ENCODE measurements around the gene UMODL1.

UMODL1 gene

GRCh38 chr21:42189431-42189830 lies 118.3 kb downstream of the UMODL1 start:
- Mint-ChIP-seq H3K36me3 (no peaks in the 10 kb centered on the region), H3K4me3 (no peak overlapping the region), H3K4me1 (peaks cover 85% of the 10 kb centered on the region), H3K27ac (no peak overlapping the region), H3K27me3 (no peaks in the 10 kb centered on the region), H3K9me3 (no peaks in the 10 kb centered on the region)

GRCh38 chr21:42189860-42190485 lies 118.9 kb downstream of the UMODL1 start:
- peak overlapping the region; percentile 66 for H3K27ac Mint-ChIP-seq
- no peaks in the 10 kb centered on the region for H3K36me3 Mint-ChIP-seq
- H3K9me3 Mint-ChIP-seq, result no peaks in the 10 kb centered on the region
- H3K27me3 Mint-ChIP-seq, result no peaks in the 10 kb centered on the region
- peaks cover 83% of the 10 kb centered on the region for H3K4me1 Mint-ChIP-seq
- no peak overlapping the region for H3K4me3 Mint-ChIP-seq

GRCh38 chr21:42190486-42190863 lies 119.4 kb downstream of the UMODL1 start:
- Mint-ChIP-seq H3K4me3 (no peak overlapping the region), H3K4me1 (peaks cover 83% of the 10 kb centered on the region), H3K27me3 (no peaks in the 10 kb centered on the region), H3K36me3 (no peaks in the 10 kb centered on the region), H3K9me3 (no peaks in the 10 kb centered on the region), H3K27ac (peak overlapping the region; percentile 38)

GRCh38 chr21:42191064-42191463 lies 119.9 kb downstream of the UMODL1 start:
- no peak overlapping the region for H3K4me3 Mint-ChIP-seq

GRCh38 chr21:42191696-42192595 lies 120.8 kb downstream of the UMODL1 start:
- Mint-ChIP-seq H3K4me3 (peak overlapping the region; percentile 37), H3K36me3 (no peaks in the 10 kb centered on the region), H3K9me3 (no peaks in the 10 kb centered on the region), H3K27ac (peak overlapping the region; percentile 75), H3K4me1 (peaks cover 81% of the 10 kb centered on the region), H3K27me3 (no peaks in the 10 kb centered on the region)

More at GRCh38 chr21:42191064-42191463, 119.9 kb downstream of the UMODL1 start:
- Mint-ChIP-seq H3K9me3 (no peaks in the 10 kb centered on the region), H3K36me3 (no peaks in the 10 kb centered on the region), H3K27ac (no peak overlapping the region), H3K4me1 (peaks cover 83% of the 10 kb centered on the region), H3K27me3 (no peaks in the 10 kb centered on the region)

Measured in activated naive CD4-positive, alpha-beta T cell treated with anti-CD3 and anti-CD28 coated beads, Interleukin-2, amount 50 U/mL, for 24 hours (primary cell).